Adrenal gland (tissue), 12 donors: ENCODE results near the gene FGD3. TPM values are rescaled to one million over a fixed set of nuclear protein-coding genes. Genes with fewer than 3 reads are reported as not detected.
A peak's percentile ranks its signal among the peaks of the same experiment; 100 is the strongest.

Source experiments
- DNase-seq, 7 donors: peaks; one replicate each; pipeline ENCODE4 v3.0.0-alpha.2; 2019 to 2020
- H3K27ac ChIP-seq, 5 donors: fragments of 200-600 bp; sonication (generic) in 4 of 5; 1 replicate in 3 of 5; 2 replicates in 2 of 5; pipeline versions ENCODE4 v1.5.1 to v1.8.0; 2016 to 2020; ENCODE audit warnings: mild to moderate bottlenecking in 1 of 5
- H3K27me3 ChIP-seq: fragments of 200-600 bp; 2 replicates; pipeline ENCODE4 v1.8.0; 2021
- H3K36me3 ChIP-seq, 2 donors: fragments of 200-600 bp; replicated peaks in 1 of 2; 1 replicate in 1 of 2; 2 replicates in 1 of 2; pipeline versions ENCODE4 v1.5.1 to v1.8.0; 2018 to 2022
- H3K4me1 ChIP-seq, 2 donors: fragments of 200-600 bp; replicated peaks in 1 of 2; 1 replicate in 1 of 2; 2 replicates in 1 of 2; pipeline versions ENCODE4 v1.5.1 to v1.8.0; 2018 to 2021
- H3K4me3 ChIP-seq, 4 donors: fragments of 200-600 bp; sonication (generic) in 3 of 4; one replicate each; pipeline ENCODE4 v1.5.1; 2016 to 2018
- H3K9me3 ChIP-seq, 3 donors: fragments of 200-600 bp; sonication (generic) in 1 of 3; replicated peaks in 1 of 3; 1 replicate in 2 of 3; 2 replicates in 1 of 3; pipeline versions ENCODE4 v1.5.1 to v1.8.0; 2016 to 2021
- CTCF ChIP-seq, 6 experiments: fragments of 450-650 bp in 4 of 6; fragments of 200-600 bp in 2 of 6; sonication (generic) in 1 of 6; IDR thresholded peaks; 1 replicate in 5 of 6; 2 replicates in 1 of 6; pipeline versions ENCODE4 v1.5.1 to v1.8.0; 2016 to 2021; ENCODE audit warnings: antibody characterized with exemption in 6 of 6, mild to moderate bottlenecking in 2 of 6, moderate library complexity in 1 of 6
- POLR2A ChIP-seq, 2 donors: fragments of 450-650 bp; IDR thresholded peaks; one replicate each; pipeline ENCODE4 v1.6.1; 2017; ENCODE audit warnings: antibody characterized with exemption in 2 of 2, mild to moderate bottlenecking in 2 of 2, moderate library complexity in 1 of 2
- WGBS, 4 donors: extraction: QIAGEN DNeasy Blood & Tissue Kit in 2 of 4; methylation state at CpG; one replicate each; pipeline versions ENCODE4 v1.1.5 to v1.1.7; 2013 to 2017; 5-methylcytosine and 5-hydroxymethylcytosine counted together
- intact Hi-C, 2 donors: fragments of 100-400 bp; cut with DNase I; formaldehyde crosslinking; loops; one replicate each; pipeline versions ENCODE4 v1.14.1 to v1.15.0; 2022 to 2023
- polyA plus RNA-seq, 3 donors: library from polyadenylated mRNA; stranded (reverse); fragments of 200-250 nt in 2 of 3; fragments of 350-450 nt in 1 of 3; fragmentation: Illumina TruSeq in 1 of 3; extraction: RNeasy Lipid Tissue Mini Kit (QIAGEN cat#74804) in 1 of 3; gene quantifications; one replicate each; pipeline ENCODE4 v1.2.3, GENCODE V29; 2013 to 2014
- total RNA-seq, 9 donors: library from RNA; depleted of rRNA in 4 of 9; stranded (reverse); fragments of >200 nt in 4 of 9; fragments of 120-200 nt in 1 of 9; fragmentation: NEBNext Ultra II Directional in 1 of 9; extraction: Animal tissue kit (Norgen Biotek cat#: 25700) in 1 of 9; gene quantifications; one replicate each; pipeline versions ENCODE4 v1.1.0 to v1.2.4, GENCODE V29; 2013 to 2023
- donor health status: healthy with polysubstance abuse.
- donor health status: Bipolar disorder and iron deficiency.
- donor health status: DM: yes; HTN: yes; CAD: no.
- donor health status: DM: no; HTN: no; CAD: no.
- donor health status: DM: no; HTN: no; CAD: no.
- donor health status: DM: yes; HTN: yes; CAD: no.

FGD3 gene
- total and polyA plus RNA-seq, 12 donors = 0.89 to 7.6 (median 5.6) TPM

- H3K4me1 ChIP-seq = peaks cover 0 to 8% of the 10 kb centered on the region in 2 donors
- no peaks in the 10 kb centered on the region for H3K9me3 ChIP-seq
- H3K27ac ChIP-seq = no peak overlapping the region
- intact Hi-C loops = no loop called here
- H3K36me3 ChIP-seq = no peaks in the 10 kb centered on the region
- no peaks in the 10 kb centered on the region for H3K27me3 ChIP-seq
- TF ChIP-seq CTCF (IDR thresholded peaks at IDR 0.05) (no peak), POLR2A (IDR thresholded peaks at IDR 0.05) (no peak)
- H3K4me3 ChIP-seq = no peak overlapping the region
- WGBS, 4 donors = 80 to 100% (median 91%) methylated on average over 4 of the region's 4 CpGs
- DNase-seq = no peak
Measured at GRCh38 chr9:93049491-93049890, 102.2 kb downstream of the FGD3 start.

- Histone ChIP-seq H3K27me3 (no peaks in the 10 kb centered on the region), H3K9me3 (no peaks in the 10 kb centered on the region), H3K36me3 (no peaks in the 10 kb centered on the region), H3K4me3 (no peak overlapping the region), H3K4me1 (peaks cover 0 to 8% of the 10 kb centered on the region in 2 donors), H3K27ac (no peak overlapping the region)
- intact Hi-C loops = no loop called here
- no peak for DNase-seq
- TF ChIP-seq POLR2A (IDR thresholded peaks at IDR 0.05) (no peak), CTCF (IDR thresholded peaks at IDR 0.05) (no peak)
- WGBS, 4 donors = 92 to 98% (median 94%) methylated on average over 4 of the region's 4 CpGs
Measured at GRCh38 chr9:93050231-93050630, 102.9 kb downstream of the FGD3 start.

- intact Hi-C loops = no loop called here
- WGBS, 4 donors = 20 to 32% (median 26%) methylated on average over 6 of the region's 6 CpGs
- Histone ChIP-seq H3K9me3 (no peaks in the 10 kb centered on the region), H3K36me3 (no peaks in the 10 kb centered on the region), H3K27me3 (no peaks in the 10 kb centered on the region), H3K4me1 (peaks cover 0 to 8% of the 10 kb centered on the region in 2 donors), H3K27ac (peak overlapping the region in 3 of 5 donors; percentile 45 to 78 (median 52)), H3K4me3 (no peak overlapping the region)
- peak in 6 of 7 donors; percentile 66 to 87 (median 80) for DNase-seq
- TF ChIP-seq POLR2A (IDR thresholded peaks at IDR 0.05) = peak in 1 of 2 donors; percentile 34
- no peak for TF ChIP-seq CTCF (IDR thresholded peaks at IDR 0.05)
Measured at GRCh38 chr9:93051680-93052089, 104.4 kb downstream of the FGD3 start.

- H3K9me3 ChIP-seq = no peaks in the 10 kb centered on the region
- peak overlapping the region in 1 of 5 donors; percentile 78 for H3K27ac ChIP-seq
- intact Hi-C loops = no loop called here
- H3K4me1 ChIP-seq = peaks cover 0 to 8% of the 10 kb centered on the region in 2 donors
- DNase-seq = no peak
- WGBS, 4 donors = 84 to 95% (median 90%) methylated on average over 10 to 15 of the region's 15 CpGs
- TF ChIP-seq POLR2A (IDR thresholded peaks at IDR 0.05) (no peak), CTCF (IDR thresholded peaks at IDR 0.05) (no peak)
- no peaks in the 10 kb centered on the region for H3K27me3 ChIP-seq
- H3K36me3 ChIP-seq = no peaks in the 10 kb centered on the region
- no peak overlapping the region for H3K4me3 ChIP-seq
Measured at GRCh38 chr9:93052791-93053540, 105.6 kb downstream of the FGD3 start.
